OCI-LY1 (cell line): ENCODE measurements around the gene SLC7A14.

Experiments
- H2AFZ ChIP-seq: fragments of 200-600 bp; sonication (generic), shearing (Covaris generic); 2 replicates; pipeline ENCODE4 v1.6.0; 2014; ENCODE audit warnings: antibody characterized with exemption, mild to moderate bottlenecking, low read length
- H3F3A ChIP-seq: fragments of 200-600 bp; sonication (generic), shearing (Covaris generic); 2 replicates; pipeline ENCODE4 v1.6.0; 2014; ENCODE audit warnings: mild to moderate bottlenecking, antibody characterized with exemption, low read length, moderate library complexity; ENCODE audit not compliant: insufficient read depth
- H3K27ac ChIP-seq: fragments of 200-600 bp; sonication (generic); 2 replicates; pipeline ENCODE4 v1.5.1; 2014; ENCODE audit warnings: low read length, mixed run types, mild to moderate bottlenecking, low read depth; ENCODE audit not compliant: poor library complexity, severe bottlenecking
- H3K27me3 ChIP-seq: fragments of 200-600 bp; sonication (generic); 2 replicates; pipeline ENCODE4 v1.6.0; 2014; ENCODE audit warnings: antibody characterized with exemption, mild to moderate bottlenecking, low read length, moderate library complexity; ENCODE audit not compliant: insufficient read depth
- H3K36me3 ChIP-seq: fragments of 200-600 bp; sonication (generic); 2 replicates; pipeline ENCODE4 v1.6.1; 2014; ENCODE audit warnings: mild to moderate bottlenecking, antibody characterized with exemption, low read length, moderate library complexity, mixed read lengths; ENCODE audit not compliant: insufficient read depth
- H3K4me1 ChIP-seq: fragments of 200-600 bp; sonication (generic); 2 replicates; pipeline ENCODE4 v1.5.1; 2014; ENCODE audit warnings: mild to moderate bottlenecking, low read length, moderate library complexity; ENCODE audit not compliant: insufficient read depth, severe bottlenecking
- H3K4me2 ChIP-seq: fragments of 200-600 bp; sonication (generic), shearing (Covaris generic); 2 replicates; pipeline ENCODE4 v1.6.1; 2014; ENCODE audit warnings: low read length
- H3K4me3 ChIP-seq: fragments of 200-600 bp; sonication (generic); 2 replicates; pipeline ENCODE4 v1.5.1; 2014; ENCODE audit warnings: low read length, low read depth, mild to moderate bottlenecking, mixed read lengths; ENCODE audit not compliant: poor library complexity, severe bottlenecking
- H3K79me2 ChIP-seq: fragments of 200-600 bp; shearing (Covaris generic); 2 replicates; pipeline ENCODE4 v1.6.1; 2016; ENCODE audit warnings: mixed run types, low read length, mixed read lengths; ENCODE audit not compliant: insufficient read depth
- H3K9ac ChIP-seq: fragments of 200-600 bp; sonication (generic), shearing (Covaris generic); 2 replicates; pipeline ENCODE4 v1.6.1; 2014; ENCODE audit warnings: mild to moderate bottlenecking, low read length, mixed read lengths
- H3K9me2 ChIP-seq: fragments of 200-600 bp; sonication (generic), shearing (Covaris generic); 2 replicates; pipeline ENCODE4 v1.6.1; 2014; ENCODE audit warnings: low read depth, mild to moderate bottlenecking, low read length, mixed read lengths
- H3K9me3 ChIP-seq: fragments of 200-600 bp; shearing (Covaris generic); 2 replicates; pipeline ENCODE4 v1.6.1; 2014; ENCODE audit warnings: low read length, mixed read lengths
- H4K20me1 ChIP-seq: fragments of 200-600 bp; sonication (generic), shearing (Covaris generic); 2 replicates; pipeline ENCODE4 v1.6.0; 2016; ENCODE audit warnings: mild to moderate bottlenecking, low read length; ENCODE audit not compliant: insufficient read depth
- CTCF ChIP-seq: fragments of 200-600 bp; sonication (generic), shearing (Covaris generic); IDR thresholded peaks from 2 replicates; pipeline ENCODE4 v1.5.1; 2017; ENCODE audit warnings: mild to moderate bottlenecking, antibody characterized with exemption, low read length, moderate library complexity, mixed read lengths
- EZH2 ChIP-seq: fragments of 200-600 bp; sonication (generic), shearing (Covaris generic); IDR thresholded peaks from 2 replicates; pipeline ENCODE4 v1.8.0; 2017; ENCODE audit warnings: borderline replicate concordance, mixed run types, mild to moderate bottlenecking, antibody characterized with exemption, low read length, moderate library complexity, mixed read lengths

Gene SLC7A14

GRCh38 chr3:170442947-170443346 is 142.9 kb downstream of the SLC7A14 start:
- Histone ChIP-seq H3K9ac (no peak overlapping the region), H3K4me3 (no peak overlapping the region), H3K27me3 (peaks cover 13% of the 10 kb centered on the region; the same call in 1 of the 2 replicates), H4K20me1 (no peaks in the 10 kb centered on the region), H3K9me3 (no peaks in the 10 kb centered on the region), H3K79me2 (no peaks in the 10 kb centered on the region), H3K9me2 (no peaks in the 10 kb centered on the region), H3K27ac (no peak overlapping the region), H3K36me3 (no peaks in the 10 kb centered on the region), H3K4me1 (no peaks in the 10 kb centered on the region), H3K4me2 (no peak overlapping the region), H2AFZ (no peak overlapping the region), H3F3A (no peaks in the 10 kb centered on the region)
- TF ChIP-seq EZH2: no peak

GRCh38 chr3:170441412-170441811 is 144.5 kb downstream of the SLC7A14 start:
- Histone ChIP-seq H4K20me1 (no peaks in the 10 kb centered on the region), H2AFZ (no peak overlapping the region), H3F3A (no peaks in the 10 kb centered on the region), H3K27ac (no peak overlapping the region), H3K4me3 (no peak overlapping the region), H3K9me2 (no peaks in the 10 kb centered on the region), H3K4me1 (no peaks in the 10 kb centered on the region), H3K9me3 (no peaks in the 10 kb centered on the region), H3K9ac (no peak overlapping the region), H3K4me2 (no peak overlapping the region), H3K36me3 (no peaks in the 10 kb centered on the region), H3K27me3 (peaks cover 13% of the 10 kb centered on the region; the same call in 1 of the 2 replicates), H3K79me2 (no peaks in the 10 kb centered on the region)
- no peak for TF ChIP-seq EZH2
- no peak for TF ChIP-seq CTCF

GRCh38 chr3:170440344-170440743 is 145.5 kb downstream of the SLC7A14 start:
- no peak overlapping the region for H3K4me2 ChIP-seq
- H3K9me2 ChIP-seq: no peaks in the 10 kb centered on the region
- H3F3A ChIP-seq: no peaks in the 10 kb centered on the region
- peaks cover 13% of the 10 kb centered on the region; the same call in 1 of the 2 replicates for H3K27me3 ChIP-seq
- no peaks in the 10 kb centered on the region for H3K36me3 ChIP-seq
- TF ChIP-seq EZH2 (no peak), CTCF (no peak)
- H3K9me3 ChIP-seq: no peaks in the 10 kb centered on the region
- H3K27ac ChIP-seq: no peak overlapping the region
- no peak overlapping the region for H3K9ac ChIP-seq
- no peaks in the 10 kb centered on the region for H4K20me1 ChIP-seq
- H3K4me3 ChIP-seq: no peak overlapping the region
- H2AFZ ChIP-seq: no peak overlapping the region
- H3K4me1 ChIP-seq: no peaks in the 10 kb centered on the region
- H3K79me2 ChIP-seq: no peaks in the 10 kb centered on the region

- Histone ChIP-seq H3K4me3 (no peak overlapping the region), H3K4me2 (no peak overlapping the region), H3K4me1 (no peaks in the 10 kb centered on the region), H3F3A (no peaks in the 10 kb centered on the region), H3K9me3 (no peaks in the 10 kb centered on the region), H3K27ac (no peak overlapping the region), H4K20me1 (no peaks in the 10 kb centered on the region), H3K36me3 (no peaks in the 10 kb centered on the region), H3K79me2 (no peaks in the 10 kb centered on the region), H3K27me3 (peaks cover 10% of the 10 kb centered on the region; the same call in 1 of the 2 replicates), H2AFZ (no peak overlapping the region), H3K9ac (no peak overlapping the region), H3K9me2 (no peaks in the 10 kb centered on the region)
- TF ChIP-seq EZH2 (no peak), CTCF (no peak)
Observed at GRCh38 chr3:170438836-170439235, 147.0 kb downstream of the SLC7A14 start.
